Breast epithelium (tissue), 3 donors: ENCODE measurements around the gene NBEAL2.

Experiments
- POLR2A ChIP-seq: fragments of 450-650 bp; IDR thresholded peaks from one replicate; pipeline ENCODE4 v1.6.1; 2016; ENCODE audit warnings: antibody characterized with exemption, mild to moderate bottlenecking, moderate library complexity
- TF ChIP-seq, protein P1 (sequence below), 3 donors: fragments of 450-650 bp; IDR thresholded peaks; one replicate each; pipeline ENCODE4 v1.5.1; 2016 to 2017; ENCODE audit warnings: antibody characterized with exemption in 3 of 3, mild to moderate bottlenecking in 3 of 3, moderate library complexity in 3 of 3

DNA sequence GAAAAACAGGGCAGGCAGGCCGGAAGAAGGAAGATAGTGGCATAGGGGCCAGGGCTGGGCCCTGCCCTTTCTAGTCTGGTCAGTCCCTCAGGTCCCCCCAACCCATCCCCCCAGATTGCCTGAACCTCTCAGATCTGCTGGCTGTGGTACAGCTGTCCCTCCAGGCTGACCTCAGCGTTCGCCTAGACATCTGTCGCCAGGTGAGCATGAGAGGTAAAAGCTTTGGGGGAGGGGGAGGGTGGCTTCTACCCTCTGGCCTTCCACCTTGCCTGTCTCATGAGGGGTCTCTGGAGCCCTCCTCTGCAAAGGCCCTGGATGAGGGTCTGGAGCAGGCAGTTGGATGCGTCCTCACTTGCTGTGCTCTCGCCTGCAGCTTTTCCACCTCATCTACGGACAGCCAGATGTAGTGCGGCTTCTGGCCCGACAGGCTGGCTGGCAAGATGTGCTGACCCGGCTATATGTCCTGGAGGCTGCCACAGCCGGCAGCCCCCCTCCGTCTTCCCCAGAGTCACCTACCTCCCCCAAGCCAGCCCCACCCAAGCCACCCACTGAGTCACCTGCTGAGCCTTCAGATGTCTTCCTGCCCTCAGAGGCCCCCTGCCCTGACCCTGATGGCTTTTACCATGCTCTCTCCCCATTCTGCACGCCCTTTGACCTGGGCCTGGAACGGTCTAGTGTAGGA is 20.2 kb downstream of the NBEAL2 start:
- no peak for TF ChIP-seq POLR2A
- TF ChIP-seq, protein P1, sequence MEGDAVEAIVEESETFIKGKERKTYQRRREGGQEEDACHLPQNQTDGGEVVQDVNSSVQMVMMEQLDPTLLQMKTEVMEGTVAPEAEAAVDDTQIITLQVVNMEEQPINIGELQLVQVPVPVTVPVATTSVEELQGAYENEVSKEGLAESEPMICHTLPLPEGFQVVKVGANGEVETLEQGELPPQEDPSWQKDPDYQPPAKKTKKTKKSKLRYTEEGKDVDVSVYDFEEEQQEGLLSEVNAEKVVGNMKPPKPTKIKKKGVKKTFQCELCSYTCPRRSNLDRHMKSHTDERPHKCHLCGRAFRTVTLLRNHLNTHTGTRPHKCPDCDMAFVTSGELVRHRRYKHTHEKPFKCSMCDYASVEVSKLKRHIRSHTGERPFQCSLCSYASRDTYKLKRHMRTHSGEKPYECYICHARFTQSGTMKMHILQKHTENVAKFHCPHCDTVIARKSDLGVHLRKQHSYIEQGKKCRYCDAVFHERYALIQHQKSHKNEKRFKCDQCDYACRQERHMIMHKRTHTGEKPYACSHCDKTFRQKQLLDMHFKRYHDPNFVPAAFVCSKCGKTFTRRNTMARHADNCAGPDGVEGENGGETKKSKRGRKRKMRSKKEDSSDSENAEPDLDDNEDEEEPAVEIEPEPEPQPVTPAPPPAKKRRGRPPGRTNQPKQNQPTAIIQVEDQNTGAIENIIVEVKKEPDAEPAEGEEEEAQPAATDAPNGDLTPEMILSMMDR (IDR thresholded peaks at IDR 0.05) = no peak
